GM12875 (cell line): ENCODE results near the gene VPS13C.

Experiments
- H3K4me3 ChIP-seq: one replicate; pipeline ENCODE4 v1.5.1; 2011; ENCODE audit warnings: low read depth, low read length, control low read depth
- CTCF ChIP-seq: IDR thresholded peaks from 2 replicates; pipeline ENCODE4 v1.5.1; 2011; ENCODE audit warnings: low read depth, mild to moderate bottlenecking, control low read depth, inconsistent platforms, low read length, moderate library complexity, borderline replicate concordance; ENCODE audit not compliant: insufficient read depth

VPS13C gene

GRCh38 chr15:61830536-61831330 is 229.5 kb downstream of the VPS13C start:
- no peak for TF ChIP-seq CTCF
- H3K4me3 ChIP-seq = no peak overlapping the region

GRCh38 chr15:61829514-61829889 is 230.7 kb downstream of the VPS13C start:
- no peak for TF ChIP-seq CTCF
- no peak overlapping the region for H3K4me3 ChIP-seq

GRCh38 chr15:61828860-61829513 is 231.3 kb downstream of the VPS13C start:
- H3K4me3 ChIP-seq = no peak overlapping the region
- no peak for TF ChIP-seq CTCF

- no peak overlapping the region for H3K4me3 ChIP-seq
- TF ChIP-seq CTCF = no peak
Observed at GRCh38 chr15:61828008-61828407, 232.2 kb downstream of the VPS13C start.

GRCh38 chr15:61827131-61827530 is 233.1 kb downstream of the VPS13C start:
- no peak for TF ChIP-seq CTCF

GRCh38 chr15:61824291-61824690 is 236.0 kb downstream of the VPS13C start:
- TF ChIP-seq CTCF = no peak
- no peak overlapping the region for H3K4me3 ChIP-seq

More at GRCh38 chr15:61827131-61827530, 233.1 kb downstream of the VPS13C start:
- no peak overlapping the region for H3K4me3 ChIP-seq

GRCh38 chr15:61822511-61822910 is 237.7 kb downstream of the VPS13C start:
- H3K4me3 ChIP-seq = no peak overlapping the region
- TF ChIP-seq CTCF = no peak
